Right renal pelvis (tissue), 4 donors: Measurements from ENCODE around the gene EIF2S3. TPM values are rescaled to one million over a fixed set of nuclear protein-coding genes. Genes with fewer than 3 reads are reported as not detected.

ENCODE experiments used
- DNase-seq, 4 donors: peaks; one replicate each; pipeline ENCODE4 v3.0.0-alpha.2; 2013; ENCODE audit warnings: low read depth in 4 of 4, low spot score in 3 of 4, missing footprints in 1 of 4
- polyA plus RNA-seq, 4 donors: library from polyadenylated mRNA; unstranded; fragments of 120-200 nt; gene quantifications; one replicate each; pipeline ENCODE4 v1.2.1, GENCODE V29; 2013; ENCODE audit not compliant: insufficient read length in 4 of 4

EIF2S3 gene
- polyA plus RNA-seq, 4 donors = 165 to 195 (median 179) TPM

DNA sequence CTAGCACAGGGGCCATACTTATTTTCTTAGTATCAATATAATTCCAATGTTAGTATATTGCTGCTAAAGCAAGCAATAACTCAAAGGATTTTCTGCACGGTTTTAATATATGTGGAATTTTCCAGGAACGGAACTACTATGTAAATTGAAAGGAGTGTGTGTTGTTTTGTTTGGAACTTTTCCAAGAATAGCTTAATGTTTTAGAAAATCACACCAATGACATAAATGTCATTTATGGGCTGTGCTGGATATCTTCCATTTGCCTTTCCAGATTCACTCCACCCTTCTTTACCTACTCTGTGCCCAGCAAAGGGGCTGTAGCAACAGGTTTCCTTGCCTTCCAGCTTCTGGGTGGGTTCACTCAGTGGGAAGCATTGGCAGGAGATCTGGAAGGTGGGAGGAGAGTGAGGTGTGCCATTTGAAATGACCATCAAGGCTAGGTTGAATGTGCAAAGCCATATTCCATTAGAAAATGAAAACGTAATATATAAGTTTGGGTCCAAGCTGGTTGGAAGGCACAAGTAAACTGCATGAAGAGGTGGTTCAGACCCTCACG lies 69.6 kb downstream of the EIF2S3 start:
- no peak for DNase-seq

DNA sequence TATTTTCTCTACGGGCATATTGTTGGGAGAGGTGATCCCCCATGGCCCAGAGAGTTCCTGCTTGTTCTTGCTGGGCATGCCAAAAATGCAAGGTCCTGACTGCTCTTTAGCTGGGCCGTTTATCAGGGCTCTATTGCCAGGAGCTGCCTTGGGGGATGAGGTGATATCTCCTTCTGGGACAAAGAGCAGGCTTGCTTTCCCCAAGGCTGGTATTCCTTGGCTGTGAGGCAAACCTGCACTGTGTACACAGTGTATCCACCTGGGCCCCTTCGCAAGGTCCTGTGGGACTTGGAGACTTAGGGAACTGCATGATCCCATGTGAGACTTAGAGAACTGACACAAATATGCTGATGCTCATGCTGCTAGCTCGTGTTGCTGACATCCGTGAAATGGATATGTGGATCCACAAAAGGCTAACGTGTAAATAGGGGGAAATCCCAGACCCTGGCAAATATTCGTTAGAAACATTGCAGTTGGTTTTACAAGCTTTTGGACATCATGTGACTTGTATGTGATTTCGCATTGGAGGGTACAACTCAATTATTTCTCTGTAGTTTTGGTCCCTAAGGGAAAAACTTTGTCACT lies 70.4 kb downstream of the EIF2S3 start:
- DNase-seq = no peak

Other genes with a start within 250 kb of the EIF2S3 start
- gene APOO, start 147.0 kb upstream of the EIF2S3 start, polyA plus RNA-seq = 10 to 100 TPM; 35.3 to 43.1 (median 40.8) TPM
- under 1 TPM; 0.18 to 0.68 (median 0.24) TPM for gene CXorf58, start 146.9 kb upstream of the EIF2S3 start, polyA plus RNA-seq
- 10 to 100 TPM; 14.0 to 18.2 (median 17.6) TPM for gene KLHL15, start 27.8 kb upstream of the EIF2S3 start, polyA plus RNA-seq
- 10 to 100 TPM; 24.6 to 32.6 (median 27.6) TPM for gene ZFX, start 94.8 kb downstream of the EIF2S3 start, polyA plus RNA-seq